IMR-90 (cell line): ENCODE data around the gene UNC79. TPM values are rescaled to one million over a fixed set of nuclear protein-coding genes. Genes with fewer than 3 reads are reported as not detected.

Experiments
- ATAC-seq: fragments of 200-7000 bp; cut with Tn5 transposase; 2 replicates; pipeline ENCODE4 v1.9.1; 2020; ENCODE audit warnings: low read depth, mild to moderate bottlenecking, moderate library complexity
- BruUV-seq: library from RNA; stranded (reverse); fragments of 400-500 nt; replicated peaks from 2 replicates; lab custom pipeline; 2021; lab: Mats Ljungman, UMichigan
- CTCF ChIA-PET: fragments of 300-600 bp; formaldehyde crosslinking; extraction: SDS; loops from one replicate; lab custom pipeline; 2021; ENCODE audit warnings: antibody characterized with exemption; lab: Yijun Ruan, JAX
- POLR2A ChIA-PET: fragments of 300-600 bp; sonication (Branson Sonifier 250); formaldehyde crosslinking; loops from one replicate; lab custom pipeline; 2022; ENCODE audit warnings: antibody characterized with exemption; ENCODE audit not compliant: unreplicated experiment; lab: Charles Lee
- DNase-seq: peaks from one replicate; pipeline ENCODE4 v3.0.0; 2013
- H2AFZ ChIP-seq: replicated peaks from 2 replicates; pipeline ENCODE3; 2013; ENCODE audit warnings: low read length, mild to moderate bottlenecking; ENCODE audit not compliant: poor library complexity
- H2AK5ac ChIP-seq: 2 replicates; pipeline ENCODE4 v1.6.1; 2013; ENCODE audit warnings: low read depth, low read length, inconsistent platforms
- H2AK9ac ChIP-seq: replicated peaks from 2 replicates; pipeline ENCODE3; 2013; ENCODE audit warnings: mild to moderate bottlenecking, low read depth, low read length, moderate library complexity; ENCODE audit not compliant: poor library complexity
- H2BK120ac ChIP-seq: 2 replicates; pipeline ENCODE4 v1.6.1; 2013; ENCODE audit warnings: low read depth, low read length, inconsistent platforms
- H2BK15ac ChIP-seq: 3 replicates; pipeline ENCODE4 v1.6.1; 2013; ENCODE audit warnings: low read depth, low read length, inconsistent platforms
- H2BK20ac ChIP-seq: 2 replicates; pipeline ENCODE4 v1.6.1; 2013; ENCODE audit warnings: low read depth, mild to moderate bottlenecking, inconsistent platforms, low read length, moderate library complexity
- H2BK5ac ChIP-seq: 2 replicates; pipeline ENCODE4 v1.6.1; 2013; ENCODE audit warnings: mild to moderate bottlenecking, low read depth, low read length, inconsistent platforms; ENCODE audit not compliant: poor library complexity, severe bottlenecking
- H3K14ac ChIP-seq: replicated peaks from 2 replicates; pipeline ENCODE4 v1.6.1; 2013; ENCODE audit warnings: low read depth, low read length, inconsistent platforms
- H3K18ac ChIP-seq: 2 replicates; pipeline ENCODE4 v1.6.1; 2013; ENCODE audit warnings: low read depth, low read length, control low read depth
- H3K23ac ChIP-seq: 2 replicates; pipeline ENCODE4 v1.6.1; 2013; ENCODE audit warnings: low read depth, low read length, inconsistent platforms
- H3K27ac ChIP-seq: 2 replicates; pipeline ENCODE4 v1.5.1; 2013; ENCODE audit warnings: mild to moderate bottlenecking, control low read depth, low read length; ENCODE audit not compliant: insufficient read depth
- H3K27me3 ChIP-seq: 2 replicates; pipeline ENCODE4 v1.6.1; 2013; ENCODE audit warnings: low read length; ENCODE audit not compliant: control insufficient read depth, insufficient read depth
- H3K36me3 ChIP-seq: 2 replicates; pipeline ENCODE4 v1.6.1; 2013; ENCODE audit warnings: low read length, mixed read lengths; ENCODE audit not compliant: control insufficient read depth, insufficient read depth
- H3K4ac ChIP-seq: 2 replicates; pipeline ENCODE4 v1.6.1; 2013; ENCODE audit warnings: low read depth, low read length, inconsistent platforms
- H3K4me1 ChIP-seq: 2 replicates; pipeline ENCODE4 v1.6.1; 2013; ENCODE audit warnings: low read length, mixed read lengths; ENCODE audit not compliant: control insufficient read depth, insufficient read depth
- H3K4me2 ChIP-seq: 2 replicates; pipeline ENCODE4 v1.6.1; 2013; ENCODE audit warnings: low read depth, mild to moderate bottlenecking, control low read depth, low read length, moderate library complexity
- H3K4me3 ChIP-seq: 2 replicates; pipeline ENCODE4 v1.5.1; 2013; ENCODE audit warnings: low read depth, mild to moderate bottlenecking, control low read depth, low read length, moderate library complexity; ENCODE audit not compliant: insufficient read depth
- H3K56ac ChIP-seq: 2 replicates; pipeline ENCODE4 v1.6.1; 2013; ENCODE audit warnings: low read length, inconsistent platforms; ENCODE audit not compliant: insufficient read depth; ENCODE audit errors: extremely low read depth
- H3K79me1 ChIP-seq, 2 experiments: 2 replicates each; pipeline ENCODE4 v1.6.1; 2013; ENCODE audit warnings: low read length in 2 of 2, inconsistent platforms in 1 of 2, low read depth in 1 of 2
- H3K9ac ChIP-seq: 2 replicates; pipeline ENCODE4 v1.6.1; 2013; ENCODE audit warnings: low read depth, low read length, control low read depth
- H3K9me1 ChIP-seq: 2 replicates; pipeline ENCODE4 v1.6.1; 2013; ENCODE audit warnings: low read length, inconsistent platforms; ENCODE audit not compliant: insufficient read depth
- H3K9me3 ChIP-seq: 2 replicates; pipeline ENCODE4 v1.6.1; 2013; ENCODE audit warnings: low read length; ENCODE audit not compliant: control insufficient read depth, insufficient read depth
- H4K20me1 ChIP-seq: 2 replicates; pipeline ENCODE4 v1.6.1; 2013; ENCODE audit warnings: low read length, inconsistent platforms; ENCODE audit not compliant: insufficient read depth
- H4K5ac ChIP-seq: 2 replicates; pipeline ENCODE4 v1.6.1; 2013; ENCODE audit warnings: mild to moderate bottlenecking, low read depth, low read length, control low read depth
- H4K8ac ChIP-seq, 2 experiments: 2 replicates each; pipeline ENCODE4 v1.6.1; 2013; ENCODE audit warnings: low read depth in 2 of 2, low read length in 2 of 2, control low read depth in 1 of 2, inconsistent platforms in 1 of 2
- H4K91ac ChIP-seq: 2 replicates; pipeline ENCODE4 v1.6.1; 2013; ENCODE audit warnings: low read depth, low read length, inconsistent platforms; ENCODE audit not compliant: insufficient read depth
- BHLHE40 ChIP-seq: fragments of 150-350 bp; IDR thresholded peaks from 2 replicates; pipeline ENCODE4 v1.6.1; 2016; ENCODE audit warnings: mild to moderate bottlenecking, low read depth, low read length
- CEBPB ChIP-seq: IDR thresholded peaks from 2 replicates; pipeline ENCODE4 v1.6.1; 2012; ENCODE audit warnings: low read depth, low read length, improper control_type of control experiment
- CHD1 ChIP-seq: IDR thresholded peaks from 2 replicates; pipeline ENCODE4 v1.6.1; 2012; ENCODE audit warnings: low read depth, low read length, improper control_type of control experiment
- CTCF ChIP-seq: conservative IDR thresholded peaks from 2 replicates; pipeline ENCODE4 v1.5.1; 2012; ENCODE audit warnings: mild to moderate bottlenecking, low read depth, low read length, improper control_type of control experiment
- FOS ChIP-seq: fragments of 150-350 bp; IDR thresholded peaks from 2 replicates; pipeline ENCODE4 v1.6.1; 2016; ENCODE audit warnings: low read depth, low read length
- MAFK ChIP-seq: IDR thresholded peaks from 2 replicates; pipeline ENCODE4 v1.6.1; 2012; ENCODE audit warnings: low read depth, low read length, improper control_type of control experiment
- MAZ ChIP-seq: IDR thresholded peaks from 2 replicates; pipeline ENCODE4 v1.6.1; 2012; ENCODE audit warnings: low read depth, mild to moderate bottlenecking, low read length, improper control_type of control experiment, moderate library complexity, borderline replicate concordance
- MXI1 ChIP-seq: IDR thresholded peaks from 2 replicates; pipeline ENCODE4 v1.6.1; 2012; ENCODE audit warnings: low read depth, mild to moderate bottlenecking, low read length, moderate library complexity, borderline replicate concordance
- NFE2L2 ChIP-seq: fragments of 150-350 bp; IDR thresholded peaks from 2 replicates; pipeline ENCODE4 v1.6.1; 2016; ENCODE audit warnings: low read depth, mild to moderate bottlenecking, low read length
- POLR2A ChIP-seq: IDR thresholded peaks from 2 replicates; pipeline ENCODE4 v1.6.1; 2012; ENCODE audit warnings: mild to moderate bottlenecking, low read depth, low read length
- RAD21 ChIP-seq: IDR thresholded peaks from 2 replicates; pipeline ENCODE4 v1.6.1; 2012; ENCODE audit warnings: low read length, improper control_type of control experiment
- RCOR1 ChIP-seq: IDR thresholded peaks from 2 replicates; pipeline ENCODE4 v1.6.1; 2012; ENCODE audit warnings: mild to moderate bottlenecking, low read length, improper control_type of control experiment; ENCODE audit not compliant: insufficient replicate concordance
- RFX5 ChIP-seq: IDR thresholded peaks from 2 replicates; pipeline ENCODE4 v1.8.0; 2012; ENCODE audit warnings: low read depth, mild to moderate bottlenecking, low read length, moderate library complexity
- SMC3 ChIP-seq: fragments of 150-350 bp; IDR thresholded peaks from 2 replicates; pipeline ENCODE4 v1.6.1; 2016; ENCODE audit warnings: low read depth, mild to moderate bottlenecking, antibody characterized with exemption, low read length, moderate library complexity
- WGBS, 2 experiments: methylation state at CpG; one replicate each; pipeline versions ENCODE4 v1.1.5 to v1.1.7; 2013; ENCODE audit warnings: missing lambda C conversion rate in 2 of 2; ENCODE audit not compliant: insufficient read length in 1 of 2; ENCODE audit errors: extremely low coverage in 2 of 2; 5-methylcytosine and 5-hydroxymethylcytosine counted together
- dilution Hi-C: fragments of 300-500 bp; cut with HindIII; formaldehyde crosslinking; loops from one replicate; pipeline ENCODE4 v1.14.3; 2018; ENCODE audit warnings: low sequenced_read_pairs; ENCODE audit not compliant: unreplicated experiment
- in situ Hi-C: fragments of 300-500 bp; cut with MboI; formaldehyde crosslinking; loops from 3 replicates; pipeline ENCODE4 v1.14.3; 2019; ENCODE audit warnings: low sequenced_read_pairs, inconsistent platforms, mixed read lengths
- intact Hi-C: fragments of 100-400 bp; cut with micrococcal nuclease; formaldehyde crosslinking; loops from 2 replicates; pipeline ENCODE4 v1.10.0; 2022
- polyA plus RNA-seq, 3 experiments: library from polyadenylated mRNA; depleted of rRNA; stranded (reverse); fragments of >200 nt; gene quantifications; 2 replicates each; pipeline ENCODE4 v1.2.3, GENCODE V29; 2012; ENCODE audit warnings: low replicate concordance in 1 of 3
- total RNA-seq: library from RNA; depleted of rRNA; stranded (reverse); fragments of >200 nt; gene quantifications from 2 replicates; pipeline ENCODE4 v1.2.3, GENCODE V29; 2012
- TF ChIP-seq, protein P1 (sequence below): fragments of 150-350 bp; IDR thresholded peaks from 2 replicates; pipeline ENCODE4 v1.6.1; 2016; ENCODE audit warnings: low read depth, mild to moderate bottlenecking, low read length, moderate library complexity, borderline replicate concordance
- TF ChIP-seq, protein P2 (sequence below): fragments of 150-350 bp; IDR thresholded peaks from 2 replicates; pipeline ENCODE4 v1.6.1; 2017; ENCODE audit warnings: mild to moderate bottlenecking, antibody characterized with exemption, low read length, low read depth

UNC79 gene
- total and polyA plus RNA-seq, 2 of the 4 experiments (the other 2 are of a cell fraction): under 0.01 TPM

- DNase-seq: no peak
- no peak overlapping the region for H3K4me2 ChIP-seq
- no TSS peak for BruUV-seq
- WGBS, 2 experiments: 89% methylated on average over 3 of the region's 12 CpGs; no CpG with 5 or more reads in 1 of the 2 experiments
- H3K18ac ChIP-seq: no peak overlapping the region
- dilution Hi-C loops: no loop called here
- POLR2A ChIA-PET: no interaction called here
- H3K4me1 ChIP-seq: no peaks in the 10 kb centered on the region
- no peaks in the 10 kb centered on the region for H3K79me1 ChIP-seq
- no peak overlapping the region for H2BK15ac ChIP-seq
- no peak overlapping the region for H4K8ac ChIP-seq
- H3K9ac ChIP-seq: no peak overlapping the region
- H2BK120ac ChIP-seq: no peak overlapping the region
- H3K23ac ChIP-seq: no peak overlapping the region
- no peak overlapping the region for H3K4me3 ChIP-seq
- no peak overlapping the region for H2AFZ ChIP-seq
- H3K9me3 ChIP-seq: peaks cover 12% of the 10 kb centered on the region
- CTCF ChIA-PET: no interaction called here
- no peak for ATAC-seq
- intact Hi-C loops: no loop called here
- in situ Hi-C loops: no loop called here
- H2AK9ac ChIP-seq: no peak overlapping the region
- H3K14ac ChIP-seq: no peak overlapping the region
- H4K20me1 ChIP-seq: no peaks in the 10 kb centered on the region
- no peak overlapping the region for H4K91ac ChIP-seq
- no peak overlapping the region for H3K27ac ChIP-seq
- H3K36me3 ChIP-seq: no peaks in the 10 kb centered on the region
- H3K56ac ChIP-seq: no peak overlapping the region
- no peak for TF ChIP-seq BHLHE40
- TF ChIP-seq CTCF: no peak
- no peak for TF ChIP-seq SMC3
- TF ChIP-seq RCOR1: no peak
- no peak for TF ChIP-seq FOS
- no peak for TF ChIP-seq CHD1
- no peak for TF ChIP-seq RAD21
- TF ChIP-seq MAZ: no peak
- TF ChIP-seq, protein P1, sequence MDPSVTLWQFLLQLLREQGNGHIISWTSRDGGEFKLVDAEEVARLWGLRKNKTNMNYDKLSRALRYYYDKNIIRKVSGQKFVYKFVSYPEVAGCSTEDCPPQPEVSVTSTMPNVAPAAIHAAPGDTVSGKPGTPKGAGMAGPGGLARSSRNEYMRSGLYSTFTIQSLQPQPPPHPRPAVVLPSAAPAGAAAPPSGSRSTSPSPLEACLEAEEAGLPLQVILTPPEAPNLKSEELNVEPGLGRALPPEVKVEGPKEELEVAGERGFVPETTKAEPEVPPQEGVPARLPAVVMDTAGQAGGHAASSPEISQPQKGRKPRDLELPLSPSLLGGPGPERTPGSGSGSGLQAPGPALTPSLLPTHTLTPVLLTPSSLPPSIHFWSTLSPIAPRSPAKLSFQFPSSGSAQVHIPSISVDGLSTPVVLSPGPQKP: no peak
- no peak for TF ChIP-seq MXI1
- TF ChIP-seq NFE2L2: no peak
- TF ChIP-seq MAFK: no peak
- TF ChIP-seq, protein P2, sequence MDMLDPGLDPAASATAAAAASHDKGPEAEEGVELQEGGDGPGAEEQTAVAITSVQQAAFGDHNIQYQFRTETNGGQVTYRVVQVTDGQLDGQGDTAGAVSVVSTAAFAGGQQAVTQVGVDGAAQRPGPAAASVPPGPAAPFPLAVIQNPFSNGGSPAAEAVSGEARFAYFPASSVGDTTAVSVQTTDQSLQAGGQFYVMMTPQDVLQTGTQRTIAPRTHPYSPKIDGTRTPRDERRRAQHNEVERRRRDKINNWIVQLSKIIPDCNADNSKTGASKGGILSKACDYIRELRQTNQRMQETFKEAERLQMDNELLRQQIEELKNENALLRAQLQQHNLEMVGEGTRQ: no peak
- TF ChIP-seq POLR2A: no peak
- no peak for TF ChIP-seq RFX5
- TF ChIP-seq CEBPB: no peak
- H2BK20ac ChIP-seq: no peak overlapping the region
- no peaks in the 10 kb centered on the region for H3K27me3 ChIP-seq
- H3K4ac ChIP-seq: no peak overlapping the region
- H3K9me1 ChIP-seq: no peaks in the 10 kb centered on the region
- H2AK5ac ChIP-seq: no peak overlapping the region
- H4K5ac ChIP-seq: no peak overlapping the region
- H2BK5ac ChIP-seq: no peak overlapping the region
These were observed 304.5 kb downstream of the UNC79 start for GRCh38 chr14:93735206-93735605.
